GM12864 (cell line): ENCODE measurements around the gene CD68.

Source experiments
- DNase-seq: peaks from one replicate; pipeline ENCODE4 v3.0.0-alpha.2; 2011; ENCODE audit warnings: low read depth
- H3K4me3 ChIP-seq: 2 replicates; pipeline ENCODE4 v1.5.1; 2011; ENCODE audit warnings: mild to moderate bottlenecking, low read depth, low read length, control low read depth
- TF ChIP-seq, protein P1 (sequence below): IDR thresholded peaks from 2 replicates; pipeline ENCODE4 v1.5.1; 2011; ENCODE audit warnings: low read depth, mild to moderate bottlenecking, moderate library complexity, low read length, control low read depth, inconsistent platforms; ENCODE audit errors: missing control alignments

The CD68 gene

DNA sequence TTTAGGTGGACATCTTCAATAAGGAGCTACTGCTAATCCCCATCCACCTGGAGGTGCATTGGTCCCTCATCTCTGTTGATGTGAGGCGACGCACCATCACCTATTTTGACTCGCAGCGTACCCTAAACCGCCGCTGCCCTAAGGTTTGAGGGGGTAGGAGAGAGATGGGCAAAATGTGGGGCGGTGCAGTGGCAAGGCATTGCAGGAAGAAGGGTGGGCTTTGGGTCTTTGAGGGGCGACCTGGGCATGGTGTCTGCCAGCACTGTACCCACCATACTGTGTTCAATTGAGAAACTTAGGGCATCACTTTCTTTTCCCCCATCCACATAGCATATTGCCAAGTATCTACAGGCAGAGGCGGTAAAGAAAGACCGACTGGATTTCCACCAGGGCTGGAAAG is 9.1 kb upstream of the CD68 start:
- TF ChIP-seq, protein P1, sequence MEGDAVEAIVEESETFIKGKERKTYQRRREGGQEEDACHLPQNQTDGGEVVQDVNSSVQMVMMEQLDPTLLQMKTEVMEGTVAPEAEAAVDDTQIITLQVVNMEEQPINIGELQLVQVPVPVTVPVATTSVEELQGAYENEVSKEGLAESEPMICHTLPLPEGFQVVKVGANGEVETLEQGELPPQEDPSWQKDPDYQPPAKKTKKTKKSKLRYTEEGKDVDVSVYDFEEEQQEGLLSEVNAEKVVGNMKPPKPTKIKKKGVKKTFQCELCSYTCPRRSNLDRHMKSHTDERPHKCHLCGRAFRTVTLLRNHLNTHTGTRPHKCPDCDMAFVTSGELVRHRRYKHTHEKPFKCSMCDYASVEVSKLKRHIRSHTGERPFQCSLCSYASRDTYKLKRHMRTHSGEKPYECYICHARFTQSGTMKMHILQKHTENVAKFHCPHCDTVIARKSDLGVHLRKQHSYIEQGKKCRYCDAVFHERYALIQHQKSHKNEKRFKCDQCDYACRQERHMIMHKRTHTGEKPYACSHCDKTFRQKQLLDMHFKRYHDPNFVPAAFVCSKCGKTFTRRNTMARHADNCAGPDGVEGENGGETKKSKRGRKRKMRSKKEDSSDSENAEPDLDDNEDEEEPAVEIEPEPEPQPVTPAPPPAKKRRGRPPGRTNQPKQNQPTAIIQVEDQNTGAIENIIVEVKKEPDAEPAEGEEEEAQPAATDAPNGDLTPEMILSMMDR: no peak
- no peak for DNase-seq
- H3K4me3 ChIP-seq: no peak overlapping the region

GRCh38 chr17:7572338-7572587 is 7.2 kb upstream of the CD68 start:
- H3K4me3 ChIP-seq: peak overlapping the region; percentile 73
- TF ChIP-seq, protein P1: no peak
- DNase-seq: no peak

GRCh38 chr17:7572588-7573323 is 6.7 kb upstream of the CD68 start:
- peak overlapping the region; percentile 96 for H3K4me3 ChIP-seq
- TF ChIP-seq, protein P1: no peak
- DNase-seq: peak; percentile 98

DNA sequence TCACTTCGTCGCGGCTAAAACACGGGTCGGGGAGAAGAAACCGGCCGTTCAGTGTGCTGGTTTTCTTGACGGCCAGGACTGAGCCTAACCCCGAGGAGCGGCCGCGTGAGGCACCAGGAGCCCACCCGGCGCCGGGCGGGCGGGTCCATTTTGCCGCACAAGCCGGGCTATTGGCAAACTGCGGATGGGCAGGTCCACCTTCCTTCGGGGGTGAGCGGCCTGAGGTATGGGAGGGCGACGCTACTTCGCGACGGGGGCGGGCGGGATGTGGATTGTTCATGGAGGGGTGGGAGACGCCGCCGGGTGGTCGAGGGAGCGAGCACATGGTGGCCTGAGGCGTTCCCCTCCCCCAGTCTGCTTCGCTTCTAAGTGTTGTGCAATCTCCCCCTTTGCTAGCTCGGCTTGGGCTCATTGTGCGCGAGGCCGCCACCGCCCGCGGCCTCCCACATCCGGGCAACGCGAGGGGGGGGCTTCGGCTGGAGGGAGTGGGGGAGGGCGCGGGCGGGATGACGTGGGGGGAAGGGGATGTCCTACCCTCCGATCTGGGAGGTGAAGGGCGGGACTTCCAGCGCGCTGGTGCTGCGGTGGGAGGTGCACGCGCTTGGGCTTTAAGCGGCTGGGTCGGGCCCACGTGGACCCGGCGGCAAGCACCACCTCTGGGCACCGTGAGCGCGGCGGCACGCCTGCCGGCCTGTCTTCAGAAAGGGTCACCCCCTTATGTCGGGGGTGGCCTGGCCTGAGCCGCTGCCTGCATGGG is 5.9 kb upstream of the CD68 start:
- TF ChIP-seq, protein P1: no peak
- DNase-seq: no peak
- H3K4me3 ChIP-seq: peak overlapping the region; percentile 96

DNA sequence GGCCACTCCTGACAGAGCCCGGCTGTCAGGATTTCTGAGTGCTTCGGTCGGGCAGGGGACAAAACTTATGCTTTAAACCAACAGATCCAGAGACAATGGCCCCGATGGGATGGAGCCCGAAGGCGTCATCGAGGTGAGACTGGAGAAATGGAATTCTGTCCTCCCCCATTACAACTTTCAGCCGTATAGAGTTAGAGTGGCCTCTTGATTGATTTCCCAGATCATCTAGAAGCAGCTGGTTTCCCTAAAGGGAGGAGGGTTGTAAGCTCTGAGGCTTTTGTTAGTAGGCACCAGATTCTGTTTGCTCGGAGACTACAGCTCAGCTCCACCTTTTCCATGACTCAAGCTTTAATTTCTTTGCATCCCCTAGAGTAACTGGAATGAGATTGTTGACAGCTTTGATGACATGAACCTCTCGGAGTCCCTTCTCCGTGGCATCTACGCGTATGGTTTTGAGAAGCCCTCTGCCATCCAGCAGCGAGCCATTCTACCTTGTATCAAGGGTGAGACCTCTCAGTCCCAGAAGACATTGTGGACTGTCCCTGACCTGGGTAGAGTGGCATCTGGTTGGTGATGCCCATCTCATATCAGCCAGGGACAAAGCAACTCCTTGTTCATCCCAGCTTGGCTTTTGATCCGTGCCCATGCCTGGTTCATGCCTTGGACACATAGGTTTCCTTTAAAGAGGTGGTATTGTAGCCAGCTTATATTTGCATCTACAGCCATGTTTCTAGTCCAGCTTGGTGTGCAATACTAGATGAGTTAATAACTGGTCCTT is 5.1 kb upstream of the CD68 start:
- DNase-seq: no peak
- peak overlapping the region; percentile 96 for H3K4me3 ChIP-seq
- TF ChIP-seq, protein P1: no peak

- TF ChIP-seq, protein P1: no peak
- DNase-seq: no peak
- H3K4me3 ChIP-seq: peak overlapping the region; percentile 96
These were observed 4.0 kb upstream of the CD68 start for GRCh38 chr17:7575481-7575883.
